Fibroblast of skin of left biceps (primary cell): ENCODE results near the gene XPNPEP3.
A peak's percentile ranks its signal among the peaks of the same experiment; 100 is the strongest.

Experiments
- DNase-seq, 2 experiments: peaks; one replicate each; pipeline ENCODE4 v3.0.0-alpha.2; 2013; ENCODE audit warnings: low read depth in 2 of 2

The XPNPEP3 gene

GRCh38 chr22:40939202-40939601 lies 82.3 kb downstream of the XPNPEP3 start:
- no peak for DNase-seq

GRCh38 chr22:40950962-40951794 lies 94.2 kb downstream of the XPNPEP3 start, which contains the start of gene RBX1:
Gene RBX1, plus strand, starts transcription at chr22:40951378. Its CDS starts 21 bp downstream, at chr22:40951399.
- DNase-seq, result peak; percentile 95 to 97

GRCh38 chr22:40951795-40952605 lies 95.1 kb downstream of the XPNPEP3 start:
- DNase-seq, result no peak

- DNase-seq, result no peak
These were observed 96.5 kb downstream of the XPNPEP3 start for GRCh38 chr22:40953471-40953870.

- DNase-seq, result no peak
These were observed 97.2 kb downstream of the XPNPEP3 start for GRCh38 chr22:40954113-40954512.

GRCh38 chr22:40955571-40955970 lies 98.6 kb downstream of the XPNPEP3 start:
- peak; percentile 25 to 39 for DNase-seq

- no peak for DNase-seq
These were observed 100.7 kb downstream of the XPNPEP3 start for GRCh38 chr22:40957601-40958000.

- DNase-seq, result no peak
These were observed 101.4 kb downstream of the XPNPEP3 start for GRCh38 chr22:40958299-40958698.

- DNase-seq, result no peak
These were observed 103.2 kb downstream of the XPNPEP3 start for GRCh38 chr22:40960145-40960544.

GRCh38 chr22:40965936-40966725 lies 109.2 kb downstream of the XPNPEP3 start:
- no peak for DNase-seq

GRCh38 chr22:40966726-40967085 lies 109.8 kb downstream of the XPNPEP3 start:
- no peak for DNase-seq

GRCh38 chr22:40967111-40967760 lies 110.3 kb downstream of the XPNPEP3 start:
- DNase-seq, result no peak

- DNase-seq, result no peak
These were observed 115.6 kb downstream of the XPNPEP3 start for GRCh38 chr22:40972587-40972986.

GRCh38 chr22:40973144-40973543 lies 116.2 kb downstream of the XPNPEP3 start:
- DNase-seq, result no peak

GRCh38 chr22:40975366-40975765 lies 118.4 kb downstream of the XPNPEP3 start:
- peak; percentile 38 to 41 for DNase-seq

GRCh38 chr22:40976866-40977700 lies 120.1 kb downstream of the XPNPEP3 start:
- DNase-seq, result no peak

GRCh38 chr22:40979198-40979597 lies 122.2 kb downstream of the XPNPEP3 start:
- DNase-seq, result no peak

- DNase-seq, result no peak
These were observed 122.9 kb downstream of the XPNPEP3 start for GRCh38 chr22:40979871-40980270.
